Ishikawa (cell line): ENCODE results near the gene HTR3A.

ENCODE experiments used
- CEBPB ChIP-seq: IDR thresholded peaks from 2 replicates; pipeline ENCODE4 v1.6.1; 2012
- CREB1 ChIP-seq: IDR thresholded peaks from 2 replicates; pipeline ENCODE4 v1.6.1; 2012; ENCODE audit warnings: low read depth
- EGR1 ChIP-seq: IDR thresholded peaks from 2 replicates; pipeline ENCODE4 v1.6.1; 2012
- EP300 ChIP-seq: IDR thresholded peaks from 2 replicates; pipeline ENCODE4 v1.6.1; 2012; ENCODE audit warnings: borderline replicate concordance
- MAX ChIP-seq: IDR thresholded peaks from 2 replicates; pipeline ENCODE4 v1.6.1; 2012
- NFIC ChIP-seq: IDR thresholded peaks from 2 replicates; pipeline ENCODE4 v1.6.1; 2012
- RAD21 ChIP-seq: IDR thresholded peaks from 2 replicates; pipeline ENCODE4 v1.6.1; 2012; ENCODE audit warnings: low read depth
- TAF1 ChIP-seq: IDR thresholded peaks from 2 replicates; pipeline ENCODE4 v1.6.1; 2012; ENCODE audit warnings: low read depth, mild to moderate bottlenecking
- TCF12 ChIP-seq: IDR thresholded peaks from 2 replicates; pipeline ENCODE4 v1.6.1; 2012; ENCODE audit warnings: low read depth
- TEAD4 ChIP-seq: IDR thresholded peaks from 2 replicates; pipeline ENCODE4 v1.6.1; 2012
- USF1 ChIP-seq: IDR thresholded peaks from 2 replicates; pipeline ENCODE4 v1.6.1; 2012
- YY1 ChIP-seq: IDR thresholded peaks from 2 replicates; pipeline ENCODE4 v1.6.1; 2012; ENCODE audit warnings: low read depth
- ZBTB7A ChIP-seq: IDR thresholded peaks from 2 replicates; pipeline ENCODE4 v1.6.1; 2012; ENCODE audit warnings: low read depth
- TF ChIP-seq, protein P1 (sequence below): IDR thresholded peaks from 2 replicates; pipeline ENCODE4 v1.6.1; 2012; ENCODE audit warnings: low read depth, mild to moderate bottlenecking

- TF ChIP-seq RAD21 (no peak), CREB1 (no peak), EGR1 (no peak), TCF12 (no peak), EP300 (no peak), MAX (no peak), YY1 (no peak), ZBTB7A (no peak), TEAD4 (no peak), NFIC (no peak), CEBPB (no peak), TAF1 (no peak), USF1 (no peak)
- TF ChIP-seq, protein P1, sequence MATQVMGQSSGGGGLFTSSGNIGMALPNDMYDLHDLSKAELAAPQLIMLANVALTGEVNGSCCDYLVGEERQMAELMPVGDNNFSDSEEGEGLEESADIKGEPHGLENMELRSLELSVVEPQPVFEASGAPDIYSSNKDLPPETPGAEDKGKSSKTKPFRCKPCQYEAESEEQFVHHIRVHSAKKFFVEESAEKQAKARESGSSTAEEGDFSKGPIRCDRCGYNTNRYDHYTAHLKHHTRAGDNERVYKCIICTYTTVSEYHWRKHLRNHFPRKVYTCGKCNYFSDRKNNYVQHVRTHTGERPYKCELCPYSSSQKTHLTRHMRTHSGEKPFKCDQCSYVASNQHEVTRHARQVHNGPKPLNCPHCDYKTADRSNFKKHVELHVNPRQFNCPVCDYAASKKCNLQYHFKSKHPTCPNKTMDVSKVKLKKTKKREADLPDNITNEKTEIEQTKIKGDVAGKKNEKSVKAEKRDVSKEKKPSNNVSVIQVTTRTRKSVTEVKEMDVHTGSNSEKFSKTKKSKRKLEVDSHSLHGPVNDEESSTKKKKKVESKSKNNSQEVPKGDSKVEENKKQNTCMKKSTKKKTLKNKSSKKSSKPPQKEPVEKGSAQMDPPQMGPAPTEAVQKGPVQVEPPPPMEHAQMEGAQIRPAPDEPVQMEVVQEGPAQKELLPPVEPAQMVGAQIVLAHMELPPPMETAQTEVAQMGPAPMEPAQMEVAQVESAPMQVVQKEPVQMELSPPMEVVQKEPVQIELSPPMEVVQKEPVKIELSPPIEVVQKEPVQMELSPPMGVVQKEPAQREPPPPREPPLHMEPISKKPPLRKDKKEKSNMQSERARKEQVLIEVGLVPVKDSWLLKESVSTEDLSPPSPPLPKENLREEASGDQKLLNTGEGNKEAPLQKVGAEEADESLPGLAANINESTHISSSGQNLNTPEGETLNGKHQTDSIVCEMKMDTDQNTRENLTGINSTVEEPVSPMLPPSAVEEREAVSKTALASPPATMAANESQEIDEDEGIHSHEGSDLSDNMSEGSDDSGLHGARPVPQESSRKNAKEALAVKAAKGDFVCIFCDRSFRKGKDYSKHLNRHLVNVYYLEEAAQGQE, result no peak
Measured at GRCh38 chr11:114016986-114017385, 42.1 kb downstream of the HTR3A start.
